Ramos (cell line): ENCODE results near the gene SLC47A2.

Experiments used
- in situ Hi-C: fragments of 300-500 bp; cut with MboI; formaldehyde crosslinking; loops from one replicate; pipeline ENCODE4 v1.14.3; 2022; ENCODE audit warnings: low sequenced_read_pairs; ENCODE audit not compliant: unreplicated experiment

Gene SLC47A2

GRCh38 chr17:19648475-19649273 is 67.7 kb downstream of the SLC47A2 start, which contains the start of gene ALDH3A2:
TSS of gene ALDH3A2 (plus strand) at chr17:19648751. CDS start at chr17:19648972, 221 bp downstream.
- in situ Hi-C loops = no loop called here

GRCh38 chr17:19647697-19648474 is 68.5 kb downstream of the SLC47A2 start:
- in situ Hi-C loops = no loop called here

- in situ Hi-C loops = no loop called here
Measured at GRCh38 chr17:19646788-19647696, 69.3 kb downstream of the SLC47A2 start.

- in situ Hi-C loops = no loop called here
Measured at GRCh38 chr17:19645734-19646201, 70.6 kb downstream of the SLC47A2 start.

GRCh38 chr17:19644493-19645210 is 71.7 kb downstream of the SLC47A2 start:
- in situ Hi-C loops = no loop called here

- in situ Hi-C loops = no loop called here
Measured at GRCh38 chr17:19642373-19642893, 74.0 kb downstream of the SLC47A2 start.

- in situ Hi-C loops = no loop called here
Measured at GRCh38 chr17:19641687-19642372, 74.6 kb downstream of the SLC47A2 start.

GRCh38 chr17:19631905-19632304 is 84.5 kb downstream of the SLC47A2 start:
- in situ Hi-C loops = no loop called here

- in situ Hi-C loops = no loop called here
Measured at GRCh38 chr17:19630661-19631060, 85.7 kb downstream of the SLC47A2 start.

GRCh38 chr17:19630035-19630434 is 86.3 kb downstream of the SLC47A2 start:
- in situ Hi-C loops = no loop called here

- in situ Hi-C loops = no loop called here
Measured at GRCh38 chr17:19629449-19629848, 86.9 kb downstream of the SLC47A2 start.
